HG03432 (cell line): ENCODE results near the gene TBCK.
A peak's percentile ranks its signal among the peaks of the same experiment; 100 is the strongest.
"Not testable (repeated sequence)": the region's sequence is repeated elsewhere in the genome, so short reads cannot be mapped to it uniquely, and the experiment has no call there.

Experiments
- ATAC-seq: cut with Tn5 transposase; IDR thresholded peaks from one replicate; pipeline ENCODE4 v1.9.1; 2021; ENCODE audit warnings: mild to moderate bottlenecking, moderate library complexity; ENCODE audit not compliant: unreplicated experiment

Gene TBCK

GRCh38 chr4:106321814-106322213 is 5.8 kb upstream of the TBCK start:
- not testable (repeated sequence) for ATAC-seq

GRCh38 chr4:106321168-106321567 is 5.2 kb upstream of the TBCK start:
- not testable (repeated sequence) for ATAC-seq

- no peak for ATAC-seq
Measured at GRCh38 chr4:106320235-106320634, 4.2 kb upstream of the TBCK start.

- ATAC-seq, result no peak
Measured at GRCh38 chr4:106318511-106318910, 2.5 kb upstream of the TBCK start.

- no peak for ATAC-seq
Measured at GRCh38 chr4:106317815-106318214, 1.8 kb upstream of the TBCK start.

GRCh38 chr4:106316773-106317409 is 882 bp upstream of the TBCK start:
- peak; percentile 3 for ATAC-seq

- ATAC-seq, result peak; percentile 30
Measured at GRCh38 chr4:106315476-106315967, 487 bp downstream of the TBCK start.

- ATAC-seq, result no peak
Measured at GRCh38 chr4:106314960-106315359, 1.0 kb downstream of the TBCK start.

GRCh38 chr4:106312997-106313522 is 2.9 kb downstream of the TBCK start:
- no peak for ATAC-seq

GRCh38 chr4:106312377-106312776 is 3.6 kb downstream of the TBCK start:
- no peak for ATAC-seq

- no peak for ATAC-seq
Measured at GRCh38 chr4:106306561-106306960, 9.4 kb downstream of the TBCK start.

GRCh38 chr4:106305435-106306055 is 10.5 kb downstream of the TBCK start:
- ATAC-seq, result no peak

GRCh38 chr4:106304632-106305031 is 11.4 kb downstream of the TBCK start:
- ATAC-seq, result no peak

- no peak for ATAC-seq
Measured at GRCh38 chr4:106303548-106304281, 12.3 kb downstream of the TBCK start.

- ATAC-seq, result no peak
Measured at GRCh38 chr4:106302062-106302438, 14.0 kb downstream of the TBCK start.

GRCh38 chr4:106301393-106302061 is 14.5 kb downstream of the TBCK start:
- no peak for ATAC-seq

- no peak for ATAC-seq
Measured at GRCh38 chr4:106299977-106300376, 16.0 kb downstream of the TBCK start.

GRCh38 chr4:106297245-106298035 is 18.6 kb downstream of the TBCK start:
- ATAC-seq, result no peak

- ATAC-seq, result no peak
Measured at GRCh38 chr4:106294062-106294461, 21.9 kb downstream of the TBCK start.

- ATAC-seq, result no peak
Measured at GRCh38 chr4:106291678-106292077, 24.3 kb downstream of the TBCK start.
